DND-41 (cell line): ENCODE data around the gene ZBP1.
"Not testable (repeated sequence)": the region's sequence is repeated elsewhere in the genome, so short reads cannot be mapped to it uniquely, and the experiment has no call there.

Experiments
- ATAC-seq: fragments of 200-7000 bp; cut with Tn5 transposase; 3 replicates; pipeline ENCODE4 v1.9.1; 2021; ENCODE audit warnings: low read depth; ENCODE audit not compliant: insufficient read depth
- DNase-seq: peaks from one replicate; pipeline ENCODE4 v3.0.0-alpha.2; 2020
- H2AFZ ChIP-seq: 2 replicates; pipeline ENCODE4 v1.6.0; 2012; ENCODE audit warnings: low read depth, low read length
- H3K27ac ChIP-seq: 2 replicates; pipeline ENCODE4 v1.5.1; 2012; ENCODE audit warnings: low read length, inconsistent platforms
- H3K27me3 ChIP-seq: fragments of 200-600 bp; sonication (generic); 2 replicates; pipeline ENCODE4 v1.6.0; 2012; ENCODE audit warnings: low read length, mild to moderate bottlenecking, inconsistent platforms; ENCODE audit not compliant: insufficient read depth, poor library complexity
- H3K36me3 ChIP-seq: 2 replicates; pipeline ENCODE4 v1.5.1; 2012; ENCODE audit warnings: low read length, inconsistent platforms; ENCODE audit not compliant: insufficient read depth
- H3K4me1 ChIP-seq: 2 replicates; pipeline ENCODE4 v1.5.1; 2012; ENCODE audit warnings: mild to moderate bottlenecking, low read length; ENCODE audit not compliant: insufficient read depth
- H3K4me2 ChIP-seq: 2 replicates; pipeline ENCODE4 v1.6.0; 2012; ENCODE audit warnings: mild to moderate bottlenecking, moderate library complexity, low read length, inconsistent platforms; ENCODE audit not compliant: insufficient read depth
- H3K4me3 ChIP-seq, 2 experiments: fragments of 200-600 bp in 1 of 2; shearing (Covaris generic) in 1 of 2; 2 replicates each; pipeline ENCODE4 v1.5.1; 2012 to 2016; ENCODE audit warnings: inconsistent platforms in 2 of 2, low read length in 2 of 2, mild to moderate bottlenecking in 2 of 2, low read depth in 1 of 2, moderate library complexity in 1 of 2
- H3K79me2 ChIP-seq: 2 replicates; pipeline ENCODE4 v1.6.0; 2012; ENCODE audit warnings: low read length, inconsistent platforms; ENCODE audit not compliant: insufficient read depth
- H3K9ac ChIP-seq: 2 replicates; pipeline ENCODE4 v1.6.0; 2012; ENCODE audit warnings: low read depth, mild to moderate bottlenecking, inconsistent platforms, low read length, moderate library complexity
- H3K9me3 ChIP-seq: 2 replicates; pipeline ENCODE4 v1.5.1; 2012; ENCODE audit warnings: low read length, moderate library complexity, mild to moderate bottlenecking, inconsistent platforms; ENCODE audit not compliant: insufficient read depth, severe bottlenecking
- H4K20me1 ChIP-seq: 2 replicates; pipeline ENCODE4 v1.6.0; 2012; ENCODE audit warnings: low read length; ENCODE audit not compliant: insufficient read depth
- EZH2 ChIP-seq: IDR thresholded peaks from 3 replicates; pipeline ENCODE4 v1.6.1; 2012; ENCODE audit warnings: borderline replicate concordance, low read depth, mild to moderate bottlenecking, moderate library complexity, low read length, inconsistent platforms; ENCODE audit not compliant: severe bottlenecking
- TF ChIP-seq, protein P1 (sequence below): IDR thresholded peaks from 2 replicates; pipeline ENCODE4 v1.5.1; 2012; ENCODE audit warnings: borderline replicate concordance, low read length, moderate library complexity, mild to moderate bottlenecking; ENCODE audit not compliant: poor library complexity, severe bottlenecking; ENCODE audit errors: extremely low read depth

Gene ZBP1

DNA sequence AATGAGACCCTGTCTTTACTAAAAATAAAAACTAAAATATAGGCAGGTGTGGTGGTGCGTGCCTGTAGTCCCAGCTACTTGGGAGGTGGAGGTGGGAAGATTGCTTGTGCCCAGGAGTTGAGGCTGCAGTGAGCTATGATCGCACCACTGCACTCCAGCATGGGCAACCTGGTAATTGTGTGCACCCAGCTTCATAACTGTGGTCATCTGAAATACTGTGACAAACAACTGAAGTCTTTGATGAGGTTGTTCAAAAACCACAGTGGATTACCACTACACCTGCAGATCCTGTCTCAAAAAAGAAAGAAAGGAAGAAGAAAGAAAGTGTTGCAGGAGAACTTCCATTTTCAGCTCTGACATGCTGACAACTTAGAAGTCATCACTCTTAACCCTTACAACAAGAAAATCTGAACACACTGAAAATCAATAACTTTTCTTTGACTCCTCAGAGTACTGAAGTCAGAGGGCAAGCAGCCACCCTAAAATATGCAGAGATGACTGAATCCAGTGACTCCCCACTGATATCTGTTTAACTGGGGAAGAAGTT is 13.8 kb upstream of the ZBP1 start:
- ATAC-seq (peak; percentile 98), DNase-seq (peak; percentile 65)
- Histone ChIP-seq H3K36me3 (no peaks in the 10 kb centered on the region), H3K9ac (no peak overlapping the region), H3K4me3 (no peak overlapping the region), H3K9me3 (peaks cover 2% of the 10 kb centered on the region), H2AFZ (no peak overlapping the region), H3K4me2 (no peak overlapping the region), H3K4me1 (peaks cover 8% of the 10 kb centered on the region), H3K27me3 (peaks cover 7% of the 10 kb centered on the region), H3K27ac (no peak overlapping the region), H4K20me1 (no peaks in the 10 kb centered on the region), H3K79me2 (no peaks in the 10 kb centered on the region)
- TF ChIP-seq EZH2: no peak
- TF ChIP-seq, protein P1, sequence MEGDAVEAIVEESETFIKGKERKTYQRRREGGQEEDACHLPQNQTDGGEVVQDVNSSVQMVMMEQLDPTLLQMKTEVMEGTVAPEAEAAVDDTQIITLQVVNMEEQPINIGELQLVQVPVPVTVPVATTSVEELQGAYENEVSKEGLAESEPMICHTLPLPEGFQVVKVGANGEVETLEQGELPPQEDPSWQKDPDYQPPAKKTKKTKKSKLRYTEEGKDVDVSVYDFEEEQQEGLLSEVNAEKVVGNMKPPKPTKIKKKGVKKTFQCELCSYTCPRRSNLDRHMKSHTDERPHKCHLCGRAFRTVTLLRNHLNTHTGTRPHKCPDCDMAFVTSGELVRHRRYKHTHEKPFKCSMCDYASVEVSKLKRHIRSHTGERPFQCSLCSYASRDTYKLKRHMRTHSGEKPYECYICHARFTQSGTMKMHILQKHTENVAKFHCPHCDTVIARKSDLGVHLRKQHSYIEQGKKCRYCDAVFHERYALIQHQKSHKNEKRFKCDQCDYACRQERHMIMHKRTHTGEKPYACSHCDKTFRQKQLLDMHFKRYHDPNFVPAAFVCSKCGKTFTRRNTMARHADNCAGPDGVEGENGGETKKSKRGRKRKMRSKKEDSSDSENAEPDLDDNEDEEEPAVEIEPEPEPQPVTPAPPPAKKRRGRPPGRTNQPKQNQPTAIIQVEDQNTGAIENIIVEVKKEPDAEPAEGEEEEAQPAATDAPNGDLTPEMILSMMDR: no peak

GRCh38 chr20:57632286-57632685 is 12.1 kb upstream of the ZBP1 start:
- Histone ChIP-seq H3K4me2 (no peak overlapping the region), H3K27me3 (peaks cover 3% of the 10 kb centered on the region), H3K79me2 (no peaks in the 10 kb centered on the region), H3K36me3 (no peaks in the 10 kb centered on the region), H4K20me1 (no peaks in the 10 kb centered on the region), H3K4me3 (no peak overlapping the region), H3K4me1 (peaks cover 25% of the 10 kb centered on the region), H2AFZ (no peak overlapping the region), H3K9ac (no peak overlapping the region), H3K27ac (no peak overlapping the region), H3K9me3 (peaks cover 2% of the 10 kb centered on the region)
- ATAC-seq (no peak), DNase-seq (no peak)
- TF ChIP-seq EZH2: no peak
- TF ChIP-seq, protein P1: no peak

DNA sequence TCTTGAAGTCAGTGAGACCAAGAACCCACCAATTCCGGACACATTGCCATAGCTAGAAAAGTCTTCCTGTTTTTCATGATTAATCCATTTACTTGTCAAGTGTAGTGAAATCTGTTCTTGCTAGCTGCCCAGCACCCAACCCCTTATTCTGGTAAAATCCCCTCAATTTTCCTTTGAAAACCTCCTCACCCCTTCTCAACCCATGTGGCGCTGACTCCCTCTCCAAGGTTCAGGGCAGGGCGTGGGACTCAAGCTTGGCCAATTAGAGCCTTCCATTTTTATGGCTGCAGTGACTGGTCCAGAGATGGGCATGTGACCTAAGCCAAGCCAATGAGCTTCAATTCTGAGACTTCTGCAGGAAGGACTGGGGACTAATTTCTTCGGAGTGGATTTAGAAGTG is 9.8 kb upstream of the ZBP1 start:
- H3K36me3 ChIP-seq: no peaks in the 10 kb centered on the region
- no peak overlapping the region for H3K27ac ChIP-seq

DNA sequence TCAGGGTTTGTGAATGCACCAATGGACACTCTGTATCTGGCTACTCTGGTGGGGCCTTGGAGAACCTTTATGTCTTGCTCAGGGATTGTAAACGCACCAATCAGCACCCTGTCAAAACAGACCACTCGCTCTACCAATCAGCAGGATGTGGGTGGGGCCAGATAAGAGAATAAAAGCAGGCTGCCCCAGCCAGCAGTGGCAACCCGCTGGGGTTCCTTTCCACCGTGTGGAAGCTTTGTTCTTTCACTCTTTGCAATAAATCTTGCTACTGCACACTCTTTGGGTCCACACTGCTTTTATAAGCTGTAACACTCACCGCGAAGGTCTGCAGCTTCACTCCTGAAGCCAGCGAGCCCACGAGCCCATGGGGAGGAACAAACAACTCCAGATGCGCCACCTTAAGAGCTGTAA is 9.3 kb upstream of the ZBP1 start:
- not testable (repeated sequence) for H3K36me3 ChIP-seq, H3K79me2 ChIP-seq, DNase-seq, H4K20me1 ChIP-seq, H3K9ac ChIP-seq, H3K4me2 ChIP-seq, H3K4me3 ChIP-seq, H3K27ac ChIP-seq, H3K9me3 ChIP-seq, H3K27me3 ChIP-seq, H2AFZ ChIP-seq, ATAC-seq
- H3K4me1 ChIP-seq: peaks cover 31% of the 10 kb centered on the region

More for the DNA sequence above, 9.8 kb upstream of the ZBP1 start:
- H3K4me3 ChIP-seq: no peak overlapping the region
- peaks cover 2% of the 10 kb centered on the region for H3K9me3 ChIP-seq
- no peaks in the 10 kb centered on the region for H3K79me2 ChIP-seq
- no peak overlapping the region for H2AFZ ChIP-seq
- TF ChIP-seq EZH2: no peak
- TF ChIP-seq, protein P1: no peak
- H3K4me2 ChIP-seq: no peak overlapping the region
- no peaks in the 10 kb centered on the region for H4K20me1 ChIP-seq
- no peak for DNase-seq
- peaks cover 31% of the 10 kb centered on the region for H3K4me1 ChIP-seq
- H3K9ac ChIP-seq: no peak overlapping the region
- ATAC-seq: no peak
- H3K27me3 ChIP-seq: no peaks in the 10 kb centered on the region

DNA sequence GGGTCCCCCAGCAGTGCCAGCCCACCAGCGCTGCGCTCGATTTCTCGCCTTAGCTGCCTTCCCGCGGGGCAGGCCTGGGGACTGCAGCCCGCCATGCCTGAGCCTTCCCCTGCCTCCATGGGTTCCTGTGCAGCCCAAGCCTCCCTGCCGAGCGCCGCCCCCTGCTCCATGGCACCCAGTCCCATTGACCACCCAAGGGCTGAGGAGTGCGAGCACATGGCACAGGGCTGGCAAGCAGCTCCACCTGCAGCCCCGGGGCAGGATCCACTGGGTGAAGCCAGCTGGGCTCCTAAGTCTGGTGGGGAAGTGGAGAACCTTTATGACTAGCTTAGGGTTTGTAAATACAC is 8.7 kb upstream of the ZBP1 start:
- not testable (repeated sequence) for ATAC-seq, H3K9me3 ChIP-seq, H3K4me3 ChIP-seq, H3K36me3 ChIP-seq, H3K27me3 ChIP-seq, H2AFZ ChIP-seq, DNase-seq, H4K20me1 ChIP-seq, H3K79me2 ChIP-seq
- peak overlapping the region; percentile 94 for H3K27ac ChIP-seq
- H3K4me1 ChIP-seq: peaks cover 26% of the 10 kb centered on the region
- H3K4me2 ChIP-seq: peak overlapping the region; percentile 50; the same call in 1 of the 2 replicates
- H3K9ac ChIP-seq: peak overlapping the region; percentile 49; the same call in 1 of the 2 replicates
